ENCODE results near the gene AMACR.

Gene AMACR

GRCh38 chr5:34001241-34001841 lies 6.5 kb downstream of the AMACR start:
- no peak overlapping the region for H3K4me3 ChIP-seq (replicated peaks; ENCODE audit: low read depth, low read length)
- DNase-seq (ENCODE audit: low read depth) = peak; percentile 11
- TF ChIP-seq CTCF (IDR thresholded peaks at IDR 0.05; ENCODE audit: low read length, missing control alignments) = no peak

GRCh38 chr5:33999978-34000377 lies 7.9 kb downstream of the AMACR start:
- no peak for TF ChIP-seq CTCF (IDR thresholded peaks at IDR 0.05; ENCODE audit: low read length, missing control alignments)
- no peak for DNase-seq (ENCODE audit: low read depth)
- H3K4me3 ChIP-seq (replicated peaks; ENCODE audit: low read depth, low read length) = no peak overlapping the region

DNA sequence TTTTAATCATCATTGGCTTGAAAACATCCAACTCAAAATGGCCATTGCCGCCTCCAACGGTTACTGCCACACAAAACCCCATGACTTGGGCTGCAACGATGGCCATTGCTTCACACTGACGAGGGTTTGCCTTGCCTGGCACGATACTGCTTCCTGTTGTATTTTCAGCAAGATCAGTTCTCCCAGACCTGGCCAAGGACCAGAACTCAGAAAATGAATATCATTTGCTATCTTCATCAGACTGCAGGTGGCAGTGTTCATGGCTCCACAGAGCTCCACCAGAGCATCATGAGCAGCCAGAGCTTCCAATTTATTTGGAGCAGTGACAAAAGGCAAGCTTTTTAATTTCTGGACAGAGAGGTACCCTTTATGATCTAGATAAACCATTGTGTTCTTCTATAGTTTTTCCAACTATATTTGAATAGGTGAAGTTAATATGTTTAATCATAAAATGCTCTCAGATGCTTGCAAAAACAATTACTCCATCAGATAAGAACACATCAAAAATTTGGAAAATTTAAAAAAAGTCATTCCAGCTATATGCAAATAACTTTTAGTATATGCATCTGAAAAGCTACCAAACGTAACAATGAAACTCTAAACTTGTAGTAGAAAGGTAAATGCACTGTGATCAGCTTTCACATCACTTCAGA lies 10.4 kb downstream of the AMACR start:
- no peak overlapping the region for H3K4me3 ChIP-seq (replicated peaks; ENCODE audit: low read depth, low read length)
- peak; percentile 73 for TF ChIP-seq CTCF (IDR thresholded peaks at IDR 0.05; ENCODE audit: low read length, missing control alignments)
- DNase-seq (ENCODE audit: low read depth) = peak; percentile 90

GRCh38 chr5:33995865-33996264 lies 12.0 kb downstream of the AMACR start:
- no peak for TF ChIP-seq CTCF (IDR thresholded peaks at IDR 0.05; ENCODE audit: low read length, missing control alignments)
- no peak for DNase-seq (ENCODE audit: low read depth)

DNA sequence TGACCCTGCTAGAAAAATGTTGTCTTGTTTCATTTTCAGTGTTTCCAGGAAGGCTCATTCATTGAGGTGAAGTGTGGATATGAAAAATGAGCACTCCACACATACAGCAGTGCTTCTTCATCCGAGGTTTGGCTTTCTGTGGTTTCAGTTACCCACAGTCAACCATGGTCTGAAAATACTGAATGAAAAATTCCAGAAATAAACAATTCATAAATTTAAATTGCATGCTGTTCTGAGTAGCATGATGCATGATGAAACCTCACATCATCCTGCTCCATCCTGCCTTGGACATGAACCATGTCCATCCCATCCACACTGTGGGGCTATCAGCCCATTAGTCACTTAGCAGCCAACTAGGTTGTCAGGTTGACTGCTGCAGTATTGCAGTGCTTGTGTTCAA lies 13.0 kb downstream of the AMACR start:
- TF ChIP-seq CTCF (IDR thresholded peaks at IDR 0.05; ENCODE audit: low read length, missing control alignments) = no peak
- H3K4me3 ChIP-seq (replicated peaks; ENCODE audit: low read depth, low read length) = no peak overlapping the region
- peak; percentile 47 for DNase-seq (ENCODE audit: low read depth)

More at GRCh38 chr5:33995865-33996264, 12.0 kb downstream of the AMACR start:
- H3K4me3 ChIP-seq (replicated peaks; ENCODE audit: low read depth, low read length) = no peak overlapping the region

DNA sequence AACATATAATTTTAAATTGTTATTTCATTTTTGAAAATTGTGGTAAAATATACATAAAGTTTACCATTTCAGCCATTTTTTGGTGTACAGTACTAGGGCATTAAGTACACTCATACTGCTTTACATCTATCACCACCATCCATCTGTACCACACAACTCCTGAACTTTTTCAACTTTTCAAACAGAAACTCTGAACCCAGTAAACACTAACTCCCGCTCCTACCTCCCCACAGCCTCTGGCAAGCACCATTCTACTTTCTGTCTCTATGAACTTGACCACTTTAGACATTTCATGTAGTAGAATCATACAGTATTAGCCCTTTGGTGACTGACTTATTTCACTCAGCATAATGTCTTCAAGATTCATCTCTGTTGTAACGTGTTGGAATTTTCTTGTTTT lies 15.0 kb downstream of the AMACR start:
- H3K4me3 ChIP-seq (replicated peaks; ENCODE audit: low read depth, low read length) = no peak overlapping the region
- no peak for TF ChIP-seq CTCF (IDR thresholded peaks at IDR 0.05; ENCODE audit: low read length, missing control alignments)
- DNase-seq (ENCODE audit: low read depth) = no peak

GRCh38 chr5:33985447-33985846 lies 22.4 kb downstream of the AMACR start:
- no peak for TF ChIP-seq CTCF (IDR thresholded peaks at IDR 0.05; ENCODE audit: low read length, missing control alignments)
- no peak overlapping the region for H3K4me3 ChIP-seq (replicated peaks; ENCODE audit: low read depth, low read length)

More at GRCh38 chr5:33985447-33985846, 22.4 kb downstream of the AMACR start:
- no peak for DNase-seq (ENCODE audit: low read depth)

Measured in fibroblast of pulmonary artery (primary cell).